Measurements from ENCODE around the gene FAM89A. TPM values are rescaled to one million over a fixed set of nuclear protein-coding genes. Genes with fewer than 3 reads are reported as not detected.

The FAM89A gene
- total and polyA plus RNA-seq, 2 of the 8 experiments (the other 6 are each of a cell fraction or from before 2014, with no cell fraction given): 2.1 to 2.2 TPM

GRCh38 chr1:231046730-231047395 is 6.8 kb upstream of the FAM89A start:
- no peak overlapping the region for H4K8ac ChIP-seq (ENCODE audit: extremely low read depth, insufficient read depth, low read length)
- no peak overlapping the region for H3K4ac ChIP-seq (replicated peaks; ENCODE audit: insufficient read length, low read depth, low read length)
- H2BK15ac ChIP-seq (ENCODE audit: low read length): no peak overlapping the region
- no peak overlapping the region for H3K27ac ChIP-seq (ENCODE audit: low read depth, low read length)
- no peak overlapping the region for H2AFZ ChIP-seq (ENCODE audit: low read length)
- no peak overlapping the region for H3K14ac ChIP-seq (ENCODE audit: insufficient read length)
- no peaks in the 10 kb centered on the region for H3K4me1 ChIP-seq (replicated peaks in 1 of 4; ENCODE audit: control insufficient read depth in 3 of 4, insufficient read depth in 4 of 4, low read length in 3 of 4)
- H4K5ac ChIP-seq (ENCODE audit: insufficient read length, low read depth, low read length): no peak overlapping the region
- H3K27me3 ChIP-seq (replicated peaks in 1 of 4; ENCODE audit: control insufficient read depth in 3 of 4, extremely low read depth in 1 of 4, insufficient read depth in 3 of 4, low read length in 3 of 4): peaks cover 10 to 31% (median 18%) of the 10 kb centered on the region in 4 experiments
- no peak overlapping the region for H4K91ac ChIP-seq (replicated peaks; ENCODE audit: insufficient read length, low read length)
- H3K56ac ChIP-seq (replicated peaks; ENCODE audit: insufficient read length, low read depth, low read length): no peak overlapping the region
- no peak overlapping the region for H2BK120ac ChIP-seq (replicated peaks; ENCODE audit: low read depth, low read length)
- no peaks in the 10 kb centered on the region for H3K36me3 ChIP-seq (ENCODE audit: control insufficient read depth in 2 of 4, insufficient read depth in 4 of 4, low read length in 3 of 4)
- WGBS, 2 experiments (ENCODE audit: extremely low coverage in 1 of 2, insufficient coverage in 1 of 2, insufficient read length in 1 of 2, insufficient replicate concordance in 2 of 2, low coverage in 1 of 2, low lambda C conversion rate in 2 of 2, missing lambda C conversion rate in 1 of 2): 63 to 100% methylated on average over 2 of the region's 2 CpGs
- 0 out of 4 replicates have a peak, but pooled peaks cover 0 to 5% of the 10 kb centered on the region in 2 experiments for H3K9me3 ChIP-seq (ENCODE audit: insufficient read depth in 2 of 2, low read depth in 1 of 2, low read length in 1 of 2)
- no peak overlapping the region for H2BK20ac ChIP-seq (ENCODE audit: low read length)
- no peak overlapping the region for H3K9ac ChIP-seq (replicated peaks in 1 of 4; ENCODE audit: extremely low read depth in 1 of 4, low read depth in 3 of 4, low read length in 3 of 4)
- H3K79me1 ChIP-seq (ENCODE audit: low read depth, low read length): no peaks in the 10 kb centered on the region
- peaks cover 2% of the 10 kb centered on the region; the same call in 1 of the 2 replicates for H3K23me2 ChIP-seq (ENCODE audit: low read depth, low read length)
- ChIA-PET POLR2A (ENCODE audit: partially characterized antibody) (no interaction called here), CTCF (ENCODE audit: partially characterized antibody) (no interaction called here)
- H2AK5ac ChIP-seq (ENCODE audit: low read depth, low read length): no peak overlapping the region
- no peak overlapping the region for H3K18ac ChIP-seq (ENCODE audit: extremely low read depth, low read length)
- H4K20me1 ChIP-seq (replicated peaks in 1 of 2; ENCODE audit: control insufficient read depth in 1 of 2, insufficient read depth in 2 of 2, low read length in 2 of 2): peaks cover 0 to 1% of the 10 kb centered on the region in 2 experiments
- no peak for FAIRE-seq
- no peaks in the 10 kb centered on the region for H3K79me2 ChIP-seq (ENCODE audit: control insufficient read depth in 1 of 2, insufficient read depth in 2 of 2, low read length in 2 of 2)
- H2BK12ac ChIP-seq (ENCODE audit: low read depth, low read length): no peak overlapping the region
- H3K4me3 ChIP-seq (ENCODE audit: extremely low read depth in 1 of 4, insufficient read depth in 2 of 4, low read depth in 3 of 4, low read length in 4 of 4): no peak overlapping the region
- no peak for DNase-seq (ENCODE audit: low read depth in 1 of 2, low spot score in 2 of 2)
- no peak overlapping the region for H2BK5ac ChIP-seq (ENCODE audit: low read depth, low read length)
- H3K4me2 ChIP-seq (ENCODE audit: insufficient read depth in 1 of 2, low read depth in 2 of 2, low read length in 2 of 2): no peak overlapping the region
- no peak overlapping the region for H3K23ac ChIP-seq (ENCODE audit: insufficient read length)
- TF ChIP-seq MAX (IDR thresholded peaks at IDR 0.05) (no peak), POLR2A (IDR thresholded peaks at IDR 0.05; ENCODE audit: control extremely low read depth in 1 of 2, low read depth in 2 of 2, low read length in 2 of 2) (no peak), CEBPB (IDR thresholded peaks at IDR 0.05; ENCODE audit: low read depth, low read length) (no peak), CTBP2 (IDR thresholded peaks at IDR 0.05; ENCODE audit: borderline replicate concordance, insufficient read depth, insufficient read length, low read length) (no peak), SUZ12 (IDR thresholded peaks at IDR 0.05; ENCODE audit: low read length) (no peak), ZNF274 (IDR thresholded peaks at IDR 0.05; ENCODE audit: borderline replicate concordance, extremely low read depth, low read length) (no peak), BACH1 (IDR thresholded peaks at IDR 0.05; ENCODE audit: low read length) (no peak), NANOG (IDR thresholded peaks at IDR 0.05; ENCODE audit: insufficient read depth, low read depth, low read length, poor library complexity, severe bottlenecking) (no peak), JUN (IDR thresholded peaks at IDR 0.05; ENCODE audit: low read depth, low read length) (no peak), RNF2 (IDR thresholded peaks at IDR 0.05; ENCODE audit: borderline replicate concordance, low read depth, low read length, missing control alignments, poor library complexity, severe bottlenecking) (no peak), TEAD4 (IDR thresholded peaks at IDR 0.05; ENCODE audit: low read depth, low read length) (no peak), POLR2AphosphoS5 (IDR thresholded peaks at IDR 0.05; ENCODE audit: low read depth, low read length) (no peak)
